NCI-H82 treated with DMSO at 0.1 percent for 48 hours (cell line): Measurements from ENCODE around the gene LAMC2.

Experiments
- DNase-seq: peaks from one replicate; lab custom pipeline; 2025; ENCODE audit not compliant: unreplicated experiment; lab: John Stamatoyannopoulos, UW

The LAMC2 gene

GRCh38 chr1:183283286-183283685 lies 97.2 kb downstream of the LAMC2 start:
- DNase-seq = no peak

DNA sequence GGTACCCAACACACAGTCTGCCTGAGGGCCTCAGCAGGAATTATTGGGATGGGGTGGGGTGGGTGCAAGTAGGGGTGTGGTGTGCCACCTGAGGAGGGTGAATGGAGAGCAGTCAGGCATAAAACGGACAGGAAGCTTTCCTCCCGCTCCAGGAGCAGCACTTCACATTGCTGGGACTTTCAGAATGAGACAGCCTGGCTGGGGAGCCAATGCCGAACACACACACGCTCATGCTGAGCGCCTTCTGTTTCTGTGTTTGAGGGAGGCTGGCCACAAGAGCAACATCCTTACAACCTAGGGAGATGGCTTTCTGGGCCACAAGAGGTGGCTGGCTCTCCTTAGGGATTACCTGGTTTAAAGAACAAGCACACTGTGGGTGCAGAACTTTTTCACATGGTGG lies 98.0 kb downstream of the LAMC2 start:
- DNase-seq = no peak

DNA sequence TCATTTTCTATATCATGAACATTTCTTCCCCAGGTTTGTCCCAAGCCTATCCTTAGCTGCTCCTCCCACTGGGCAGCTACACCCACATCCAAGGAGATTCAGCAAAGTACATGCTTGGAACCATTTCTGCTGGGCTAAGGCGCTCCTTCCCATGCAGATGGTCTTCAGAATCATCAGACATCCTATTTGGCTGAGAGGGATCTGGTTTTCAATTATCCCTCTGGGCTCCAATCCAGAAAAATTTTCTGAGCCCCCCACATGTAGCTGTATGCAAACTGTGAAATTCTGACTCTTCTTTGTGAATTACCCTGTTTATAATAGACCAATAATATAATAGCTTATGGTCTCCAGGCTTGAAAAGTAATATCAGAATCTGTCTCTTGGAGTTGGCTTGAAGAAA lies 99.2 kb downstream of the LAMC2 start:
- DNase-seq = no peak

DNA sequence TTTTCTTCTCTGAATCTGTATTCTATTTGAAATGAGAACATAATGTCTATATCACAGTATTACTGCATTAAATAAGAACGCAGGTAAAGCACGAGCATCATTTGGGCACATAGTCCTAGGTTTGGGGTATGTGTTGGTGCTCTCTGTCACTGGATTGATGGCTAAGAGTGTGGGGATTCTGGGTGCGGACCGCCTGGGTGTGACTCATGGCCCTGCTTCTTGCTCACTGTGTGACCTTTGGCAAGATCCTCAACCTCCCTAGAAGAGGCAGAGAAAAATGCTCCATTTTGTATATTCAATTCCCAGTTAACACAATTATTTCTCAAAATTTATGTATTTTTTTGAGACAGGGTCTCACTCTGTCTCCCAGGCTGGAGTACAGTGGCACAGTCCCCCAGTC lies 99.7 kb downstream of the LAMC2 start:
- no peak for DNase-seq

- no peak for DNase-seq
Observed at GRCh38 chr1:183287191-183287675, 101.2 kb downstream of the LAMC2 start.

DNA sequence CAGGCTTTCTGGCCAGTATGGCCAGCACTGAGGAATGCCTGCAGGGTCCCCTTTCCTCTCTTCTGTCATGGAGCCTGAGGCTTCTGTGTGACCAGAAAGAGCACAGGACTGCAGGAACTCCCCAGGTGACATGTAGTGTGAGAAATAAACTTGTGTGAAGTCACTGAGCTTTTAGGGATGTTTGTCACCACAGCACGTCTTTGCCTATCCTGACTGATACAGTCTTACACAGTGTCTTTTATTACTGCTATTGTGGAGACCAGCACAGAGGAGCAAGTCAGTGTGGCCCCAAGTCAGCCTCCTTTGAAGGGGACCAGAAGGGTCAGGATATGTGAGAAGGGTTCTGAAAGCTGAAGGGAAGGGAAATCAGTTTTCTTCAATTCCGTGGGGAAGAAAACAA lies 102.5 kb downstream of the LAMC2 start:
- no peak for DNase-seq

GRCh38 chr1:183289051-183289496 lies 103.0 kb downstream of the LAMC2 start:
- no peak for DNase-seq

DNA sequence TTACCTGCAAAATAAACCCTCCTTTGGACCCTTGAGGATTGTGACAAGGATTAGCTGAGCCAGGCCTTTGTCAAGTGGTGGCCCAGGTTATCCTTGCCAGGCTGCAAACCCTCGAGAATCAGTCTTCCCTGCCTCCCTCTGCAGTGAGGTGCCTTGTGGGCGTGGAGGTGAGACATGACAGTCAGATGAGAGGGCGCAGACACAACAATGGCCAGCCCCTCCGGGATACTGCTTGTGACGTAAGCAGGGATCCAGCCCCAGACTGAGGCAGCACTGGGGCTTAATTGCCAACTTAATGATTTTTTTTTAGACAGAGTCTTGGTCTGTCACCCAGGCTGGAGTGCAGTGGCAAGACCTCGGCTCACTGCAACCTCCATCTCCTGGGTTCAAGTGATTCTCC lies 104.6 kb downstream of the LAMC2 start:
- no peak for DNase-seq

- DNase-seq = no peak
Observed at GRCh38 chr1:183291216-183291762, 105.2 kb downstream of the LAMC2 start.

DNA sequence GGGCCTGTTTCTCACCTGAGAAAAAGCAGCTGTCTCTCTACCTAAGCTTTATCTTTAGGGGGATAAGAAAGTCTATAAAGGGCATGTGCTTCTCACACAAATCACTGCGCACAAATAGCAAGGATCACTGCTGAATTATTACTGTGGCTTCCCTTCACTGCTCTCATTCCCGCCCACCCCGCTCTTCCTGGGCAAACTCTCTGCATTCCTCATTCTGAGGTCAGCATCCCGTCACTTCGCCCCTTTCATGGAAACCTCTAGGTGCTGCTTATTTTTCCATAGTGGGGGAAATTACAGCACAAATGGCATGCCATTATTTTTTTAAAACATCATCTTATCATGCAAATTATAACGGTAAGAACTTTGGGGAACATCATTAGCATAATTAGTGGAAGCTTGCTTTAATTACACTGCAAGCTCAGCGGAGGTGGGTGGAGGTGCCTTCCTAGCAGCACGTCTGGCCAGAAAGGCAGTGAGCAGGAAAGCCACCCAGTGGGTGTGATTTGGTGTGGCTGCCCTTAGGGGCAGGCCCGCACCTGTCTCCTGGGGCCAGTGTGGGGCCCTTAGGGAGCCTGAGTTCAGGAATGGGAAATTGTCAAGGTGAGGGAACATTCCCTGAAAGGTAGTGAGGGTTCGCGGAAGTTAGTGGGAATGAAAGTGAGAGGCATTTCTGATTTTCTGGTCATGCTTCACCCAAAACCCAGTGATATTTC lies 105.9 kb downstream of the LAMC2 start:
- no peak for DNase-seq

- no peak for DNase-seq
Observed at GRCh38 chr1:183293241-183293640, 107.2 kb downstream of the LAMC2 start.

DNA sequence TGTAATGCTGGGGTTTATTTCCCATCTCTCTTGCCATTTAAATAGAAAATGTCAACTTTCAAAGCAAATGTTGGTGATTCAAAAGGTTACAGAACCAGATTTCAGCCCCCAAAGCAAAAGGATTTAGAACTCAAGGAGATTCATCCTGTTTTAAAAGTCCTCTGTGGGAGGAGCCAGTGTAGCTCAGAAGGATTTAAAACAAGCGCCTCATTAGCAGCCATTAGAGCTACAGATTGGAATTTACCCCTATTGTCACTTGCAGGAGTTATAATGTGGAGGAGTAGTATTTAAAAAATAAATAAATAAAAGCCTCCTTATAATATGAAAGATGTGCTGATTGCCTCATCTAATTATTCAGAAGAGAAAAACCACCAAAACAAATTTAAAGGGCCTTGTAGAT lies 107.8 kb downstream of the LAMC2 start:
- no peak for DNase-seq
